GM19468 (cell line): ENCODE results near the gene LDLRAD2.
"Not testable (repeated sequence)": the region's sequence is repeated elsewhere in the genome, so short reads cannot be mapped to it uniquely, and the experiment has no call there.

Experiments
- ATAC-seq: cut with Tn5 transposase; IDR thresholded peaks from one replicate; pipeline ENCODE4 v1.9.1; 2021; ENCODE audit warnings: mild to moderate bottlenecking, moderate library complexity, moderate number of reproducible peaks; ENCODE audit not compliant: unreplicated experiment; ENCODE audit errors: extremely low read depth

The LDLRAD2 gene

GRCh38 chr1:21782868-21783678 lies 29.0 kb upstream of the LDLRAD2 start, which contains the start of gene USP48:
USP48 (minus strand) TSS chr1:21783149; CDS start chr1:21782957, 192 bp downstream.
- peak; percentile 56 for ATAC-seq

- no peak for ATAC-seq
Measured at GRCh38 chr1:21783679-21784603, 28.1 kb upstream of the LDLRAD2 start.

DNA sequence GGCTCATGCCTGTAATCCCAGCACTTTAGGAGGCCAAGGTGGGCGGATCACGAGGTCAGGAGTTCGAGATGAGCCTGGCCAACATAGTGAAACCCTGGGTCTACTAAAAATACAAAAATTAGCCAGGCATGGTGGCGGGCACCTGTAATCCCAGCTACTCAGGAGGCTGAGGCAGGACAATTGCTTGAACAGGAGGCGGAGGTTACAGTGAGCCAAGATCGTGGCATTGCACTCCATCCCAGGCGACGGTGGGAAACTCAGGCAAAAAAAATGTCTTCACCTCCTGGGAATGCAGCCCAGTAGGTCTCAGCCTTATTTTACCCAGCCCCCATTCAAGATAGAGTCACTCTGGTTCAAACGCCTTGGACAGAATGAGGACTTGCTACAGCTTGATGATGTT lies 26.3 kb upstream of the LDLRAD2 start:
- not testable (repeated sequence) for ATAC-seq

DNA sequence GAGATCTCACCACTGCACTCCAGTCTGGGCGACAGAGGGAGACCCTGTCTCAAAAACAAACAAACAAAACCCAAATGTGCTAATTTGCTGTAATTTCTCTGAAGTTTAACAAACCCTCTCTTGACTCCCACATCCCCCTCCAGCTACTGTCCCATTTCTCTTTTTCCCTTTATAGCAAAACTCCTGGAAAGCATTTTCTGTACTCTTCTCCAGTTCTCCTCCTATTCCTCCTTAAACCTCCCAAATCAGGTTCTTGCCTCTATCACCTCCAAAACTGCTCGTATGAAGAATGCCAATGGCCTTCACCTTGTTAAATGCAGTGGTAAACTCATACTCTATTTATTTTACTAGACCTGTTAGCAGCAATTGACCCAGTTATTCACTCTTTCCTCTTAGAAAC lies 25.4 kb upstream of the LDLRAD2 start:
- no peak for ATAC-seq

DNA sequence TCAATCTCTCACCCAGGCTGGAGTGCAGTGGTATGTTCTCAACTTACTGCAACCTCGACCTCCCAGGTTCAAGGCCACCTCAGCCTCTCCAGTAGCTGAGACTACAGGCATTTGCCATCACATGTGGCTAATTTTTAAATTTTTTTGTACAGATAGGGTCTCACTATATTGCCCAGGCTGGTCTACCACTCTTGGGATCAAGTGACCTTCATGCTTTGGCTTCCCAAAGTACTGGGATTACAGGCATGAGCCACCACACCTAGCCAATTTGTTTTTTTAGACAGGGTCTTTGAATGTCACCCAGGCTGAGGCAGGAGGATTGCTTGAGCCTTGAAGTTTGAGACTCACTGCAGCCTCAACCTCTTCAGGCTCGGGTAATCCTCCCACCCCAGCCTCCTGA lies 19.0 kb upstream of the LDLRAD2 start:
- no peak for ATAC-seq

DNA sequence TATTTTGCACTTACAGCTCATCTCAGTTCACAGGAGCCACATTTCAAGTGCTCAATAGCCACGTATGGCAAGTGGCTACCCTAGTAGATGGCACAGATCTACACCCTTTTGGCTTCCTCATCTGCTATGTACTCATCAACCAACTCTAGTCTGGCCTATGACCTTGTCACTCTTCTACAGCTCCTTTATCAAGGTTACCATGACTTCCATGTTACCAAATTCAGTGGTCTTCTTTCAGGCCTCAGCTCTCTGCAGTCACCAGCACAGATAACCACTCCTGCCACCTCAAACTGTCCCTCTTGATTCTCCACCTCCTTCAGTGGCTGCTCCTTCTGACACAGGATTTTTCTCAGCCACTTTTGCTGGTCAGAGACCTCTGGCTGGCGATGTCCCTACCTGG lies 17.4 kb upstream of the LDLRAD2 start:
- no peak for ATAC-seq

DNA sequence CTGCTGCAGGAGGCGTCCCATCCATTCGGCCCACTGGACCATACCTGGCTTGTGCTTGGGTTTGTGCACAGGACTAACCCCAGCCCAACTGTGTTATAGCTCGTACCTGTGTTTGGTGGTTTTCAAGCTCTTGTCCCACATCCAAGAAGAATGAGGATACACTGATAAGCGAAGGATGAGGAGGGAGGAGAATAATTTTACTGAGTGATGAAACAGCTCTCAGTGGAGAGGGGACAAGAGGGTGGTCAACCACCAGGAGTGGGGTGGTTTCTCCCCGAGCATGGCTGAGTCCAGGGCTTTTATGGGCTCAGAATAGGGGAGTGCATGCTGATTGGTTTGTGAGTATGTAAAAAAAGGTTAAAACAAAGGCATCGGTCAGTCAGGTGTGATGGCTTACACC lies 17.0 kb upstream of the LDLRAD2 start:
- ATAC-seq, result no peak

GRCh38 chr1:21799730-21800129 lies 12.3 kb upstream of the LDLRAD2 start:
- no peak for ATAC-seq

- no peak for ATAC-seq
Measured at GRCh38 chr1:21801100-21801499, 11.0 kb upstream of the LDLRAD2 start.

- ATAC-seq, result no peak
Measured at GRCh38 chr1:21804536-21804935, 7.5 kb upstream of the LDLRAD2 start.

GRCh38 chr1:21813542-21813941 lies 1.5 kb downstream of the LDLRAD2 start:
- ATAC-seq, result no peak

DNA sequence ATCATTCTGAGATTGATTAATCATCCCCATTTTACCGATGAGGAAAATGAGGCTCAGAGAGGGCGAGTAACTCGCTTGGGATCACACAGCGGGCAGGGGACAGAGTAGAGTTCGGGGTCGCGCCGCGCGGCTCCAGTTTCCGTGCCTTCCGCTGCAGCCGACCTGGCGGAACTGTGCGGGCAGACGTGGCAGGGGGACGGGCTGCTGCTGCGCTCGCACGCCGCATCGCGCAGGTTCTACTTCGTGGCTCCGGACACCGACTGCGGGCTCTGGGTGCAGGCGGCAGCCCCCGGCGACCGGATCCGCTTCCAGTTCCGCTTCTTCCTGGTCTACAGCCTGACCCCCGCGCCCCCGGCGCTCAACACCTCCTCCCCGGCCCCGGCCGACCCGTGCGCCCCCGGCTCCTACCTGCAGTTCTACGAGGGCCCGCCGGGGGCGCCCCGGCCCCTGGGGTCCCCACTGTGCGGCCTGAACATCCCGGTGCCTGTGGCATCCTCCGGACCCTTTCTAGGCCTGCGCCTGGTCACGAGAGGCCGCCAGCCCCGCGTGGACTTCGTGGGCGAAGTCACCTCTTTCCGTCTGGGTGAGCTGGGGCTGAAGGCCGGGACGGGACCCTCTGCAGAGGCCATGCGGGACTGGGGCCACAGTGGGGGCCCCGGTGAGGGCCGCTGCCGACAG lies 2.3 kb downstream of the LDLRAD2 start:
- ATAC-seq, result no peak

DNA sequence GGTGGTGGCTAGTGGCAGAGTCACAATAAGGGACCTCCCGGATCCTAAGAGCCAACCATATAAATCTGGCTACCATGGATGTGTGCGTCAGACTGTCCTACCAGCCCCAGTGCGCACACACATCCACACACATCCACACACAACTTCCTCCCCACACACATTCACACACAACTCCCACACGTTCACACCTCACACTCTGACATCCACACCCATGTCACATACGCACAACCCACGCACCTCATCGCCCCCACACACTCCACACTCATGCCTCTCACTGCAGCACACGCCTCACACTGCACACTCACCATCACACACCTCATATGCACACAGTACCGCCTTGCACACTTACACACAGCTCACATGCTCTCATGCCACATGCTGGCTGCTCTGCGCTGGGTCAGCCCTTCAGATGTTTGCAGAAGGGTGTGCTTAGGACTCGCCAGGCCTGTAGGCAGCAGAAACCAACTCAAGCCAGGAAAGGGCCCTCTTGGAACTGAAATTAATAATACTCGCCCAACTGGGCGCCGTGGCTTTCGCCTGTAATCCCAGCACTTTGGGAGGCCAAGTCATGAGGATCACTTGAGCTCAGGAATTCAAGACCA lies 3.0 kb downstream of the LDLRAD2 start:
- no peak for ATAC-seq

GRCh38 chr1:21815724-21816321 lies 3.8 kb downstream of the LDLRAD2 start:
- ATAC-seq, result no peak

DNA sequence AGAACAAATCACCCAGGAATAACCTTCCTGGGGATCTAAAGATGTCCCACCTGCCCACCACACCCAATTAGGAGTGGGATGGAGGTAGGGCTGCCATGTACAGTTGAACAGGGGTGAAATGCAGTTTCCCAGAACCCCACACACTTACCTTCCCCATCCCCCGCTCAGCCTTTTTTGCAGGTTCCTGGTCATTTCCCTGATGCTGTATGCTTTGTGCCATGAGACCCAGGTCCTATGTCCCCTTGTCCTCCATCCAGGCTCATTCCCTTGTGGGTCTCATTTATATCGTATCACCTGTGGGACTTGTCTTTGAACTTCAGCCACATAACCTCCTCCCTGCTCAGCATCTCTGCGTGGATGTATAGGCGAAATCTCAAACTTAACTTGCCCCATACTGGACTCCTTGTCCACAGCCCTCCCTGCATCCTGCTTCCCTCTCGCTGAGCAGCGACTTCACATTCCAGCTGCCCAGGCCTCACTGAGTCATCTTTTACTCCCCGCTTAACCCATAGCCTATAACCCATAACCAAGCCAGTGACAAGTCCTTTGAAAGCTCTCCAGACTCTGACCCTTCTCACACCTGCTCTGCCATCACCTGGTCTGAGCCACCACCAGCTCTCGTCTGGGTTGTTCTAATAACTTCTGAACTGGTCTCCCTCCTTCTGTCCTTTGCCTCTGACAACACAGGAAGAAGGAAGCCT lies 4.7 kb downstream of the LDLRAD2 start:
- no peak for ATAC-seq

- ATAC-seq, result no peak
Measured at GRCh38 chr1:21818656-21819055, 6.6 kb downstream of the LDLRAD2 start.

- ATAC-seq, result no peak
Measured at GRCh38 chr1:21820597-21821232, 8.7 kb downstream of the LDLRAD2 start.

- no peak for ATAC-seq
Measured at GRCh38 chr1:21821385-21822019, 9.4 kb downstream of the LDLRAD2 start.
